ENCODE data around the gene NT5C3B.

NT5C3B gene

DNA sequence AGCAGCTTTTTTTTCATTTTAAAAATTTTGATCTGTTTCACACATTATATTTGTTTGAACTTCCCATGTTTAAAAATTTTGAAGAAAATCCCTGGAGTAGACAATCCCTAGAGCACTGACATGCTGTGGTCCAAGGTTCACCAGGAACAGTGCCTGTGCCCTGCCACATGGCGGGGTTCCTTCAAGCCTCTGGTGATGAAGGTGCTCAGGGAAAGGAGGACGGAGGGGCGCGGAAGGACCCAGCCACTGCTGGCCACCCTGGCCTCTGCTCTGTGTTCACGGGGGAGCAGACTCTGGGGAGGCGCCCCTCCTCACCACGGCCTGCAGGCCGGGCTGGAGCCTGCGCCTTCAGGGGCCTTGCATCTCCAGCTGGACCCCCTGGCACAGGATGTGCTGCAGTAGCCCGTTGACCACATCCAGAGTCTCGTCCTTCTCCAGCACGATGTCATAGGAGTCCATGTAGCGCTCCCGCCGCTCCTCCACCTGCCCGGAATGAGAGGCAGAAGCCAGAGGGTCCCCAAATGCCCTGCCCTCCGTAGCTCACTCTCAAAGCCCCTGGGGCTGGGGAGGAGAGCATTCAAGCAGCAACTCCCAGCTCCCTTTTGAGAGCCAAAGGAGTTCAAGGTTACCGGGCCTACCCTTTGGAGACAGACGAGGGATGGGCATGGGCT lies 10.7 kb downstream of the NT5C3B start:
- Histone ChIP-seq H4K20me1 (peaks cover 0 to 26% (median 0%) of the 10 kb centered on the region in 11 experiments; a peak in 7 of 22 replicates), H3K4me2 (no peak overlapping the region), H3K9ac (no peak overlapping the region), H3K9me3 (replicated peaks in 1 of 11) (no peaks in the 10 kb centered on the region), H3K36me3 (peaks cover 60 to 68% (median 64%) of the 10 kb centered on the region in 11 experiments), H3K27ac (no peak overlapping the region), H3K4me3 (no peak overlapping the region), H3K4me1 (no peaks in the 10 kb centered on the region), H3K27me3 (no peaks in the 10 kb centered on the region)
- TF ChIP-seq Cebpa-rat (IDR thresholded peaks at IDR 0.05): no peak

DNA sequence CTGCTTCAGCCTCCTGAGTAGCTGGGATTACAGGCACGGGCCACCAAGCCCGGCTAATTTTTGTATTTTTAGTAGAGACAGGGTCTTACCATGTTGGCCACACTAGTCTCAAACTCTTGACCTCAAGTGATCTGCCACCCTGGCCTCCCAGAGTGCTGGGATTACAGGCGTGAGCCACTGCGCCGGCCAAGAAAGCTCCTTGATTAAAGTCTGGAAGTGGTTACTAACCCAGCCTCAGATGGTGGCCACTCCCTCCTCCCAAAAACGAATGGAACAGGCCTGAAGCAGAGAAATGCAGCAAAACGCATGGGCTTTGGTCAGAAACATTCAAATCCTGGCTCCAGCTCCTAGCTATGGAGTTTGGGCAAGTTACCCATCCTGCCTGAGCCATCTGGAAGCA lies 11.9 kb downstream of the NT5C3B start:
- no peak for TF ChIP-seq Cebpa-rat (IDR thresholded peaks at IDR 0.05)
- H3K4me2 ChIP-seq: no peak overlapping the region
- H3K9ac ChIP-seq: no peak overlapping the region
- no peak overlapping the region for H3K27ac ChIP-seq
- H3K36me3 ChIP-seq: peaks cover 48 to 55% (median 52%) of the 10 kb centered on the region in 11 experiments
- no peaks in the 10 kb centered on the region for H3K27me3 ChIP-seq
- H3K4me3 ChIP-seq: no peak overlapping the region
- H3K9me3 ChIP-seq (replicated peaks in 1 of 11): no peaks in the 10 kb centered on the region
- no peaks in the 10 kb centered on the region for H3K4me1 ChIP-seq
- peaks cover 0 to 26% (median 0%) of the 10 kb centered on the region in 11 experiments; a peak in 7 of 22 replicates for H4K20me1 ChIP-seq

DNA sequence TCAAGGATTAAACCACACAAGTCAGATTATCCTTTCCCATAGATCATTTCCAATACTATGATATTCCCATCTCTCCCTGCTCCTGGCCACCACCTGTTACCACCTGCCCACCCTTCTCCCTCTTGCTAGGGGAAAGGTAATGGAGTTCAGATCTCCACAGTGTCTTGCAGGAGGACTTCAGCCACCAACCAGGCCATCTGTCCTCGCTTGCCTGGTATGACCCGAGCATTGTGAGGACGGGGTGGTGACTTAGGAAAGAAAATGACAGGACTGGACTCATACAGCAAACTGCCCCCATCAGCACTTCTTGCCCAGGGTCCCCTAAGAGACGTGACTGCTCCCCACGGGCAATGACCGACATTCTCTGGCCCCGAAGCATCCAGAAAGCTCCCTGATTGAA lies 12.5 kb downstream of the NT5C3B start:
- H3K4me2 ChIP-seq: no peak overlapping the region
- H3K9me3 ChIP-seq (replicated peaks in 1 of 11): no peaks in the 10 kb centered on the region
- no peaks in the 10 kb centered on the region for H3K4me1 ChIP-seq
- no peaks in the 10 kb centered on the region for H3K27me3 ChIP-seq
- H3K27ac ChIP-seq: no peak overlapping the region
- H4K20me1 ChIP-seq: peaks cover 0 to 26% (median 0%) of the 10 kb centered on the region in 11 experiments; a peak in 7 of 22 replicates
- no peak overlapping the region for H3K4me3 ChIP-seq
- TF ChIP-seq Cebpa-rat (IDR thresholded peaks at IDR 0.05): no peak
- no peak overlapping the region for H3K9ac ChIP-seq
- H3K36me3 ChIP-seq: peaks cover 43 to 50% (median 47%) of the 10 kb centered on the region in 11 experiments

DNA sequence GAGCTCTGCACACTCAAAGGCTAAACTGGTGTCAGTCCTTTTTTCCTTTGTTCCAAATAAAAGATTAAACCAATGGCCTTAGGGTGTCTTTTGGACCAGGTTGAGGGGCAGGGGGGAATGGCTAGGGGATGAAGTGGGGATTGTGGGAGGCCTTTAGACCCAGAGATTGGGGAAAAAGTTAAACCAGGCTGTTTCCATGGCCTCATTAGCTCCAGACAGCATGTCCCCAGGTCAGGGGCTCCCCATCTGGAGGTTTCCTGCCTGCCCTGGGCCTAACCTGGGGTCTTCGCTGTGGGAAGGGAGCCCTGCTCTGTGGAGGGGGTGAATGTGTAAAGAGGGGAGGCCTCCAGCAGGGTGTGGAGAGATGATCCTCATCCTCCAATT lies 12.9 kb downstream of the NT5C3B start:
- no peak overlapping the region for H3K9ac ChIP-seq
- no peak for TF ChIP-seq Cebpa-rat (IDR thresholded peaks at IDR 0.05)
- no peak overlapping the region for H3K4me2 ChIP-seq
- no peak overlapping the region for H3K27ac ChIP-seq
- H4K20me1 ChIP-seq: peaks cover 0 to 26% (median 0%) of the 10 kb centered on the region in 11 experiments; a peak in 7 of 22 replicates
- H3K9me3 ChIP-seq (replicated peaks in 1 of 11): no peaks in the 10 kb centered on the region
- H3K27me3 ChIP-seq: no peaks in the 10 kb centered on the region
- H3K4me1 ChIP-seq: no peaks in the 10 kb centered on the region
- H3K4me3 ChIP-seq: no peak overlapping the region
- H3K36me3 ChIP-seq: peaks cover 39 to 46% (median 43%) of the 10 kb centered on the region in 11 experiments

GRCh38 chr17:41822216-41823140 lies 13.6 kb downstream of the NT5C3B start:
- no peak overlapping the region for H3K27ac ChIP-seq
- peaks cover 32 to 39% (median 36%) of the 10 kb centered on the region in 11 experiments for H3K36me3 ChIP-seq

DNA sequence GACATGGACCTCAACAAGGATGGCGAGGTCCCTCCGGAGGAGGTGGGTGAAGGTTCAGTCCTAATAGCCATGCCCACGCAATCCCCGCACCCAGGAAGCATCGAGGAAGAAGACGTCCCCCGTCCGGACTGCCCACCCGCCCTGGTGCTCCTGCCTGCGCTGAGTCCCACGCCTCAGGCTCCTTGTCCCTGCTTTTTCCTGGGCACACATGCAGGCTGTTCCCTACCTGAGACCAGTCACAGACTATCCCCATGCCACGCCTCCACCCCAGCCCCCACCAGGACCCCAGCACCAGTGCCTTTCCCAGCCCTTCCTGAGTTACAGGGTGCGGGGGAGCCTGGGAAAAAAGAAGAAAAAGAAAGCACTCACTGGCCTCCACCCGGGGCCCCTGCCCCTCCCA lies 14.3 kb downstream of the NT5C3B start:
- H3K27ac ChIP-seq: no peak overlapping the region

More at GRCh38 chr17:41822216-41823140, 13.6 kb downstream of the NT5C3B start:
- H3K4me3 ChIP-seq: no peak overlapping the region
- no peak overlapping the region for H3K9ac ChIP-seq
- H3K9me3 ChIP-seq (replicated peaks in 1 of 11): no peaks in the 10 kb centered on the region
- no peak for TF ChIP-seq Cebpa-rat (IDR thresholded peaks at IDR 0.05)
- H3K27me3 ChIP-seq: no peaks in the 10 kb centered on the region
- H3K4me1 ChIP-seq: no peaks in the 10 kb centered on the region
- H3K4me2 ChIP-seq: no peak overlapping the region
- peaks cover 0 to 26% (median 0%) of the 10 kb centered on the region in 11 experiments; a peak in 7 of 22 replicates for H4K20me1 ChIP-seq

GRCh38 chr17:41818024-41818423 lies 18.0 kb downstream of the NT5C3B start:
- Histone ChIP-seq H3K4me1 (peaks cover 0 to 16% (median 9%) of the 10 kb centered on the region in 10 experiments; a peak in 13 of 20 replicates), H3K4me2 (no peak overlapping the region), H4K20me1 (peaks cover 0 to 5% (median 0%) of the 10 kb centered on the region in 11 experiments; a peak in 2 of 22 replicates), H3K36me3 (no peaks in the 10 kb centered on the region), H3K27ac (no peak overlapping the region), H3K4me3 (no peak overlapping the region), H3K9me3 (replicated peaks in 1 of 11) (no peaks in the 10 kb centered on the region), H3K27me3 (no peaks in the 10 kb centered on the region), H3K9ac (no peak overlapping the region)
- no peak for TF ChIP-seq Cebpa-rat (IDR thresholded peaks at IDR 0.05)

More for the DNA sequence above, 14.3 kb downstream of the NT5C3B start:
- Histone ChIP-seq H4K20me1 (peaks cover 0 to 26% (median 0%) of the 10 kb centered on the region in 11 experiments; a peak in 7 of 22 replicates), H3K4me3 (no peak overlapping the region), H3K9me3 (replicated peaks in 1 of 11) (no peaks in the 10 kb centered on the region), H3K36me3 (peaks cover 25 to 32% (median 30%) of the 10 kb centered on the region in 11 experiments), H3K27me3 (no peaks in the 10 kb centered on the region), H3K9ac (no peak overlapping the region), H3K4me2 (no peak overlapping the region), H3K4me1 (no peaks in the 10 kb centered on the region)
- TF ChIP-seq Cebpa-rat (IDR thresholded peaks at IDR 0.05): no peak

GRCh38 chr17:41816637-41817320 lies 19.3 kb downstream of the NT5C3B start:
- no peaks in the 10 kb centered on the region for H3K9me3 ChIP-seq (replicated peaks in 1 of 11)
- no peaks in the 10 kb centered on the region for H4K20me1 ChIP-seq
- H3K27ac ChIP-seq: no peak overlapping the region
- H3K36me3 ChIP-seq: no peaks in the 10 kb centered on the region
- no peak overlapping the region for H3K9ac ChIP-seq
- peaks cover 5 to 27% (median 21%) of the 10 kb centered on the region in 10 experiments for H3K4me1 ChIP-seq
- no peak for TF ChIP-seq Cebpa-rat (IDR thresholded peaks at IDR 0.05)
- no peak overlapping the region for H3K4me2 ChIP-seq
- peaks cover 0 to 5% (median 0%) of the 10 kb centered on the region in 11 experiments; a peak in 3 of 22 replicates for H3K27me3 ChIP-seq
- H3K4me3 ChIP-seq: no peak overlapping the region

Measured in BLaER1 treated with 17β-estradiol and CSF1 and Interleukin-3, amounts not matched to agents 10 nM and 100 nM (cell line).